H1 (cell line): ENCODE data around the gene CSGALNACT2. TPM values are rescaled to one million over a fixed set of nuclear protein-coding genes. Genes with fewer than 3 reads are reported as not detected.
A peak's percentile ranks its signal among the peaks of the same experiment; 100 is the strongest.

ENCODE experiments used
- CTCF ChIA-PET: fragments of 300-600 bp; sonication (Branson Sonifier 250); formaldehyde crosslinking; loops from one replicate; lab custom pipeline; 2021; ENCODE audit not compliant: partially characterized antibody; lab: Charles Lee
- POLR2A ChIA-PET: fragments of 300-600 bp; sonication (Branson Sonifier 250); formaldehyde crosslinking; loops from one replicate; lab custom pipeline; 2021; ENCODE audit warnings: inconsistent platforms; ENCODE audit not compliant: partially characterized antibody; lab: Charles Lee
- DNase-seq, 2 experiments: peaks; one replicate each; pipeline versions ENCODE4 v3.0.0 to v3.0.0-alpha.2; 2010 to 2022; ENCODE audit warnings: low spot score in 2 of 2, low read depth in 1 of 2, mixed read lengths in 1 of 2
- FAIRE-seq: peaks from 2 replicates; lab custom pipeline; 2011; peaks lifted over from hg19 to GRCh38; lab: Jason Lieb, UNC
- H2AFZ ChIP-seq: 2 replicates; pipeline ENCODE4 v1.8.1; 2012; ENCODE audit warnings: low read length, inconsistent platforms
- H2AK5ac ChIP-seq: 2 replicates; pipeline ENCODE4 v1.6.1; 2013; ENCODE audit warnings: low read depth, low read length
- H2BK120ac ChIP-seq: replicated peaks from 2 replicates; pipeline ENCODE3; 2013; ENCODE audit warnings: low read depth, low read length, inconsistent platforms
- H2BK12ac ChIP-seq: 2 replicates; pipeline ENCODE4 v1.6.1; 2013; ENCODE audit warnings: low read depth, low read length
- H2BK15ac ChIP-seq: 2 replicates; pipeline ENCODE4 v1.6.1; 2013; ENCODE audit warnings: low read length
- H2BK20ac ChIP-seq: 2 replicates; pipeline ENCODE4 v1.6.1; 2013; ENCODE audit warnings: low read length
- H2BK5ac ChIP-seq: 2 replicates; pipeline ENCODE4 v1.6.1; 2013; ENCODE audit warnings: low read depth, low read length
- H3K14ac ChIP-seq: 2 replicates; pipeline ENCODE4 v1.6.1; 2013; ENCODE audit warnings: inconsistent platforms; ENCODE audit not compliant: insufficient read length
- H3K18ac ChIP-seq: 2 replicates; pipeline ENCODE4 v1.6.1; 2013; ENCODE audit warnings: low read length; ENCODE audit errors: extremely low read depth
- H3K23ac ChIP-seq: 2 replicates; pipeline ENCODE4 v1.6.1; 2013; ENCODE audit warnings: inconsistent platforms; ENCODE audit not compliant: insufficient read length
- H3K23me2 ChIP-seq: 2 replicates; pipeline ENCODE4 v1.6.1; 2013; ENCODE audit warnings: low read depth, low read length
- H3K27ac ChIP-seq: 2 replicates; pipeline ENCODE4 v1.6.1; 2011; ENCODE audit warnings: low read depth, low read length, inconsistent platforms
- H3K27me3 ChIP-seq, 4 experiments: replicated peaks in 1 of 4; 1 replicate in 1 of 4; 2 replicates in 3 of 4; pipeline versions ENCODE4 v1.6.1 to v1.8.1; 2011 to 2013; ENCODE audit warnings: low read length in 3 of 4, mild to moderate bottlenecking in 3 of 4, inconsistent platforms in 2 of 4, mixed read lengths in 2 of 4, moderate library complexity in 1 of 4; ENCODE audit not compliant: control insufficient read depth in 3 of 4, insufficient read depth in 3 of 4; ENCODE audit errors: extremely low read depth in 1 of 4
- H3K36me3 ChIP-seq, 4 experiments: 2 replicates each; pipeline versions ENCODE4 v1.6.1 to v1.8.1; 2011 to 2013; ENCODE audit warnings: mild to moderate bottlenecking in 4 of 4, low read length in 3 of 4, moderate library complexity in 2 of 4, control low read depth in 1 of 4, inconsistent platforms in 1 of 4; ENCODE audit not compliant: insufficient read depth in 4 of 4, control insufficient read depth in 2 of 4
- H3K4ac ChIP-seq: replicated peaks from 2 replicates; pipeline ENCODE3; 2013; ENCODE audit warnings: low read length, low read depth, mixed read lengths, inconsistent platforms; ENCODE audit not compliant: insufficient read length
- H3K4me1 ChIP-seq, 4 experiments: replicated peaks in 1 of 4; 1 replicate in 1 of 4; 2 replicates in 3 of 4; pipeline versions ENCODE4 v1.6.1 to v1.8.1; 2011 to 2013; ENCODE audit warnings: low read length in 3 of 4, inconsistent platforms in 2 of 4, mixed read lengths in 1 of 4; ENCODE audit not compliant: insufficient read depth in 4 of 4, control insufficient read depth in 3 of 4
- H3K4me2 ChIP-seq, 2 experiments: 2 replicates each; pipeline versions ENCODE4 v1.6.1 to v1.8.1; 2011 to 2013; ENCODE audit warnings: low read depth in 2 of 2, low read length in 2 of 2, control low read depth in 1 of 2, inconsistent platforms in 1 of 2, mild to moderate bottlenecking in 1 of 2; ENCODE audit not compliant: insufficient read depth in 1 of 2
- H3K4me3 ChIP-seq, 4 experiments: fragments of 200-600, 300-600 bp in 1 of 4; sonication (generic), shearing (Covaris generic), sonication (Bioruptor Twin) in 1 of 4; 2 replicates each; pipeline versions ENCODE4 v1.5.1 to v1.8.1; 2011 to 2016; ENCODE audit warnings: low read length in 4 of 4, low read depth in 3 of 4, control low read depth in 2 of 4, inconsistent platforms in 2 of 4, mild to moderate bottlenecking in 2 of 4, mixed read lengths in 1 of 4, moderate library complexity in 1 of 4; ENCODE audit not compliant: insufficient read depth in 2 of 4; ENCODE audit errors: extremely low read depth in 1 of 4
- H3K56ac ChIP-seq: replicated peaks from 2 replicates; pipeline ENCODE3; 2013; ENCODE audit warnings: low read depth, mild to moderate bottlenecking, mixed read lengths, low read length, inconsistent platforms; ENCODE audit not compliant: insufficient read length
- H3K79me1 ChIP-seq: 2 replicates; pipeline ENCODE4 v1.6.1; 2013; ENCODE audit warnings: low read depth, low read length, control low read depth
- H3K79me2 ChIP-seq, 2 experiments: 2 replicates each; pipeline versions ENCODE4 v1.6.1 to v1.8.1; 2012 to 2013; ENCODE audit warnings: low read length in 2 of 2, mild to moderate bottlenecking in 2 of 2, inconsistent platforms in 1 of 2; ENCODE audit not compliant: insufficient read depth in 2 of 2, control insufficient read depth in 1 of 2
- H3K9ac ChIP-seq, 4 experiments: replicated peaks in 1 of 4; 1 replicate in 1 of 4; 2 replicates in 3 of 4; pipeline versions ENCODE4 v1.6.1 to v1.8.1; 2011 to 2013; ENCODE audit warnings: low read depth in 3 of 4, low read length in 3 of 4, control low read depth in 2 of 4, mild to moderate bottlenecking in 2 of 4, moderate library complexity in 2 of 4, inconsistent platforms in 1 of 4; ENCODE audit errors: extremely low read depth in 1 of 4
- H3K9me3 ChIP-seq, 2 experiments: 2 replicates each; pipeline versions ENCODE4 v1.6.1 to v1.8.1; 2012 to 2013; ENCODE audit warnings: mild to moderate bottlenecking in 2 of 2, moderate library complexity in 2 of 2, control low read depth in 1 of 2, inconsistent platforms in 1 of 2, low read depth in 1 of 2, low read length in 1 of 2, mixed read lengths in 1 of 2; ENCODE audit not compliant: insufficient read depth in 2 of 2
- H4K20me1 ChIP-seq, 2 experiments: replicated peaks in 1 of 2; 2 replicates each; pipeline versions ENCODE3 to v1.8.1; 2011 to 2013; ENCODE audit warnings: inconsistent platforms in 2 of 2, low read length in 2 of 2, mild to moderate bottlenecking in 1 of 2; ENCODE audit not compliant: insufficient read depth in 2 of 2, control insufficient read depth in 1 of 2
- H4K5ac ChIP-seq: 2 replicates; pipeline ENCODE4 v1.6.1; 2013; ENCODE audit warnings: low read length, low read depth, mixed read lengths, inconsistent platforms; ENCODE audit not compliant: insufficient read length
- H4K8ac ChIP-seq: 2 replicates; pipeline ENCODE4 v1.8.0; 2013; ENCODE audit warnings: mild to moderate bottlenecking, moderate library complexity, low read length, inconsistent platforms; ENCODE audit not compliant: insufficient read depth; ENCODE audit errors: extremely low read depth
- H4K91ac ChIP-seq: replicated peaks from 2 replicates; pipeline ENCODE3; 2013; ENCODE audit warnings: low read length, mixed read lengths, inconsistent platforms; ENCODE audit not compliant: insufficient read length
- CREB1 ChIP-seq: IDR thresholded peaks from 2 replicates; pipeline ENCODE4 v1.6.1; 2012; ENCODE audit warnings: inconsistent platforms
- CTBP2 ChIP-seq: IDR thresholded peaks from 2 replicates; pipeline ENCODE4 v1.7.0; 2011; ENCODE audit warnings: borderline replicate concordance, mild to moderate bottlenecking, moderate library complexity, mixed read lengths, low read length; ENCODE audit not compliant: insufficient read depth, insufficient read length
- CTCF ChIP-seq, 3 experiments: IDR thresholded peaks; 1 replicate in 2 of 3; 2 replicates in 1 of 3; pipeline versions ENCODE4 v1.5.1 to v1.6.1; 2011; ENCODE audit warnings: low read length in 3 of 3, mild to moderate bottlenecking in 3 of 3, inconsistent platforms in 2 of 3, low read depth in 1 of 3, moderate library complexity in 1 of 3; ENCODE audit not compliant: insufficient read depth in 1 of 3; ENCODE audit errors: control extremely low read depth in 1 of 3
- RAD21 ChIP-seq, 2 experiments: IDR thresholded peaks in 1 of 2; conservative IDR thresholded peaks in 1 of 2; 2 replicates each; pipeline ENCODE4 v1.6.1; 2011; ENCODE audit warnings: low read depth in 2 of 2, low read length in 2 of 2, improper control_type of control experiment in 1 of 2, inconsistent platforms in 1 of 2, mild to moderate bottlenecking in 1 of 2, moderate library complexity in 1 of 2
- WGBS, 2 experiments: shearing (Covaris generic) in 1 of 2; methylation state at CpG; one replicate each; pipeline versions ENCODE4 v1.1.6 to v1.1.7; 2013 to 2015; ENCODE audit warnings: low lambda C conversion rate in 2 of 2, mixed read lengths in 2 of 2, inconsistent platforms in 1 of 2, low coverage in 1 of 2, missing lambda C conversion rate in 1 of 2; ENCODE audit not compliant: insufficient replicate concordance in 2 of 2, insufficient coverage in 1 of 2, insufficient read length in 1 of 2; ENCODE audit errors: extremely low coverage in 1 of 2, missing lambda C conversion rate in 1 of 2; 5-methylcytosine and 5-hydroxymethylcytosine counted together
- polyA plus RNA-seq, 7 experiments: library from polyadenylated mRNA; depleted of rRNA in 3 of 7; stranded (reverse) in 5 of 7; unstranded in 2 of 7; fragments of >200 nt in 5 of 7; fragments of 200-250 nt in 2 of 7; gene quantifications; 1 replicate in 5 of 7; 2 replicates in 1 of 7; 4 replicates in 1 of 7; pipeline versions ENCODE4 v1.2.1 to v1.2.3, GENCODE V29; 2011 to 2013; ENCODE audit warnings: missing spikeins in 2 of 7, mixed read lengths in 2 of 7
- total RNA-seq: library from RNA; stranded (reverse); fragmentation: NEBNext Ultra II Directional; extraction: Animal tissue kit (Norgen Biotek cat#: 25700); gene quantifications from 2 replicates; pipeline ENCODE4 v1.2.1, GENCODE V29; 2021

The CSGALNACT2 gene
- total and polyA plus RNA-seq, 2 of the 8 experiments (the other 6 are each of a cell fraction or from before 2014, with no cell fraction given): 2.6 to 5.3 TPM

GRCh38 chr10:43221419-43222209 is 83.4 kb downstream of the CSGALNACT2 start:
- no peak overlapping the region for H2BK20ac ChIP-seq
- no peaks in the 10 kb centered on the region for H3K27me3 ChIP-seq
- no peak overlapping the region for H2BK12ac ChIP-seq
- peak in 1 of 2 experiments; percentile 76 for DNase-seq
- H3K36me3 ChIP-seq: no peaks in the 10 kb centered on the region
- H3K4me1 ChIP-seq: peaks cover 0 to 6% (median 2%) of the 10 kb centered on the region in 4 experiments; a peak in 4 of 7 replicates
- peak; percentile 73 to 78 (median 75) for TF ChIP-seq CTCF (IDR thresholded peaks at IDR 0.05; ENCODE audit: control extremely low read depth in 1 of 3, insufficient read depth in 1 of 3, low read depth in 1 of 3, low read length in 3 of 3)
- TF ChIP-seq CTBP2: peak; percentile 38
- TF ChIP-seq RAD21 (IDR thresholded peaks at IDR 0.05 in 1 of 2, conservative IDR thresholded peaks at IDR 0.05 in 1 of 2; ENCODE audit: low read depth in 2 of 2, low read length in 2 of 2): peak; percentile 48 to 62
- TF ChIP-seq CREB1: no peak
- no peak overlapping the region for H3K56ac ChIP-seq
- peaks cover 6% of the 10 kb centered on the region; the same call in 1 of the 2 replicates for H3K23me2 ChIP-seq
- H2BK5ac ChIP-seq: no peak overlapping the region
- H3K18ac ChIP-seq: peak overlapping the region; percentile 32; the same call in 1 of the 2 replicates
- no peak overlapping the region for H4K91ac ChIP-seq
- H3K9me3 ChIP-seq: no peaks in the 10 kb centered on the region
- POLR2A ChIA-PET: interaction anchor here (1.1 kb wide), 1 partner anchor 9 kb away, joined by 6 read pairs; no protein-coding TSS in a partner anchor
- peaks cover 0 to 8% of the 10 kb centered on the region in 2 experiments for H4K20me1 ChIP-seq
- no peak overlapping the region for H4K5ac ChIP-seq
- H3K4me2 ChIP-seq: no peak overlapping the region
- H3K14ac ChIP-seq: no peak overlapping the region
- FAIRE-seq: no peak
- no peak overlapping the region for H3K4me3 ChIP-seq
- H3K27ac ChIP-seq: no peak overlapping the region
- no peak overlapping the region for H3K9ac ChIP-seq
- no peak overlapping the region for H2BK120ac ChIP-seq
- H4K8ac ChIP-seq: peak overlapping the region; percentile 71
- CTCF ChIA-PET: interaction anchor here (0.9 to 12.7 kb wide), 21 partner anchors 9 to 438 kb away, joined by 3 to 159 read pairs (median 6); no protein-coding TSS in a partner anchor
- H2AFZ ChIP-seq: no peak overlapping the region
- 79% methylated on average over 19 of the region's 19 CpGs; no CpG with 5 or more reads in 1 of the 2 experiments for WGBS, 2 experiments
- peak overlapping the region; percentile 81; the same call in 1 of the 2 replicates for H2BK15ac ChIP-seq
- H3K23ac ChIP-seq: no peak overlapping the region
- H3K4ac ChIP-seq: no peak overlapping the region
- H3K79me1 ChIP-seq: no peaks in the 10 kb centered on the region; the same call in 1 of the 2 replicates
- H3K79me2 ChIP-seq: no peaks in the 10 kb centered on the region
- no peak overlapping the region for H2AK5ac ChIP-seq
